K562 (cell line): ENCODE data around the gene ID2. TPM values are rescaled to one million over a fixed set of nuclear protein-coding genes. Genes with fewer than 3 reads are reported as not detected.

Experiments
- ATAC-seq: fragments of 200-7000 bp; cut with Tn5 transposase; 3 replicates; pipeline ENCODE4 v1.9.1; 2020; ENCODE audit warnings: moderate library complexity
- BruUV-seq: library from RNA; stranded (reverse); fragments of 400-500 nt; replicated peaks from 2 replicates; lab custom pipeline; 2021; lab: Mats Ljungman, UMichigan
- CTCF ChIA-PET: fragments of 300-600 bp; formaldehyde crosslinking; extraction: SDS; loops from one replicate; lab custom pipeline; 2021; ENCODE audit warnings: low intra/inter-chr PET ratio; lab: Yijun Ruan, JAX
- POLR2A ChIA-PET: fragments of 300-600, 350-650 bp; sonication (Branson Sonifier 250); formaldehyde crosslinking; extraction: SDS; loops from one replicate; lab custom pipeline; 2021; ENCODE audit warnings: antibody characterized with exemption, inconsistent platforms; lab: Yijun Ruan, JAX
- DNase-seq, 4 experiments: peaks; one replicate each; pipeline versions ENCODE4 v3.0.0 to v3.0.0-alpha.2; 2011 to 2018; ENCODE audit warnings: low spot score in 3 of 4, mixed read lengths in 3 of 4; ENCODE audit errors: extremely low read depth in 1 of 4
- FAIRE-seq: peaks from 2 replicates; lab custom pipeline; 2011; peaks lifted over from hg19 to GRCh38; lab: Jason Lieb, UNC
- H2AFZ ChIP-seq: 2 replicates; pipeline ENCODE4 v1.6.0; 2011; ENCODE audit warnings: low read depth, low read length, control low read depth, inconsistent platforms
- H3K27ac ChIP-seq: fragments of 200-600 bp; 3 replicates; pipeline ENCODE4 v1.8.0; 2011; ENCODE audit warnings: low read depth, mild to moderate bottlenecking, control low read depth, inconsistent platforms, low read length, moderate library complexity, mixed read lengths; ENCODE audit errors: extremely low read depth
- H3K27me3 ChIP-seq, 2 experiments: fragments of 300-600 bp in 1 of 2; 2 replicates in 1 of 2; 3 replicates in 1 of 2; pipeline versions ENCODE4 v1.6.0 to v1.8.0; 2011; ENCODE audit warnings: inconsistent platforms in 2 of 2, low read length in 2 of 2, mild to moderate bottlenecking in 1 of 2, mixed read lengths in 1 of 2, moderate library complexity in 1 of 2; ENCODE audit not compliant: control insufficient read depth in 2 of 2, insufficient read depth in 2 of 2
- H3K36me3 ChIP-seq: fragments of 300-600 bp; 3 replicates; pipeline ENCODE4 v1.8.0; 2011; ENCODE audit warnings: mild to moderate bottlenecking, low read length, inconsistent platforms; ENCODE audit not compliant: control insufficient read depth, insufficient read depth
- H3K4me1 ChIP-seq, 2 experiments: fragments of 200-600 bp in 1 of 2; replicated peaks in 1 of 2; 2 replicates in 1 of 2; 3 replicates in 1 of 2; pipeline versions ENCODE4 v1.5.1 to v1.8.0; 2011; ENCODE audit warnings: inconsistent platforms in 2 of 2, low read length in 2 of 2, mild to moderate bottlenecking in 1 of 2, mixed read lengths in 1 of 2, moderate library complexity in 1 of 2; ENCODE audit not compliant: control insufficient read depth in 2 of 2, insufficient read depth in 2 of 2
- H3K4me2 ChIP-seq: 2 replicates; pipeline ENCODE4 v1.6.1; 2011; ENCODE audit warnings: low read length, control low read depth, inconsistent platforms, mixed read lengths; ENCODE audit not compliant: insufficient read depth
- H3K4me3 ChIP-seq: fragments of 200-600 bp; sonication (generic), shearing (Covaris generic); 2 replicates; pipeline ENCODE4 v1.5.1; 2016; ENCODE audit warnings: control low read depth, inconsistent platforms
- H3K79me2 ChIP-seq: fragments of 200-600 bp; 3 replicates; pipeline ENCODE4 v1.8.0; 2011; ENCODE audit warnings: low read length, inconsistent platforms; ENCODE audit not compliant: control insufficient read depth, insufficient read depth
- H3K9ac ChIP-seq, 2 experiments: 2 replicates each; pipeline versions ENCODE4 v1.6.0 to v1.6.1; 2011; ENCODE audit warnings: low read depth in 2 of 2, low read length in 2 of 2, control low read depth in 1 of 2, inconsistent platforms in 1 of 2, mild to moderate bottlenecking in 1 of 2, mixed read lengths in 1 of 2; ENCODE audit not compliant: insufficient read depth in 1 of 2
- H3K9me1 ChIP-seq: one replicate; pipeline ENCODE4 v1.6.0; 2011; ENCODE audit warnings: inconsistent platforms, mild to moderate bottlenecking, low read length, moderate library complexity; ENCODE audit not compliant: control insufficient read depth, insufficient read depth
- H3K9me3 ChIP-seq: replicated peaks from 2 replicates; pipeline ENCODE4 v1.5.1; 2011; ENCODE audit warnings: low read depth, low read length, inconsistent platforms; ENCODE audit not compliant: control insufficient read depth, insufficient read depth
- H4K20me1 ChIP-seq: replicated peaks from 2 replicates; pipeline ENCODE4 v1.6.1; 2011; ENCODE audit warnings: low read length, inconsistent platforms, mixed read lengths; ENCODE audit not compliant: control insufficient read depth, insufficient read depth
- HDAC2 ChIP-seq: fragments of 450-650 bp; IDR thresholded peaks from 2 replicates; pipeline ENCODE4 v1.6.1; 2016; ENCODE audit warnings: mild to moderate bottlenecking
- HNRNPH1 ChIP-seq: fragments of 200-400 bp; formaldehyde crosslinking; optimal IDR thresholded peaks from 2 replicates; pipeline ENCODE3; 2017; ENCODE audit warnings: low read depth, mild to moderate bottlenecking, low read length, moderate library complexity
- MCM3 ChIP-seq: fragments of 450-650 bp; IDR thresholded peaks from 2 replicates; pipeline ENCODE4 v1.6.1; 2016
- NKRF ChIP-seq: fragments of 450-650 bp; IDR thresholded peaks from 2 replicates; pipeline ENCODE4 v1.6.1; 2016; ENCODE audit warnings: borderline replicate concordance
- RB1 ChIP-seq: fragments of 450-650 bp; IDR thresholded peaks from 2 replicates; pipeline ENCODE4 v1.6.1; 2017; ENCODE audit warnings: low read depth, mild to moderate bottlenecking
- RNF2 ChIP-seq: sonication (generic); IDR thresholded peaks from 2 replicates; pipeline ENCODE4 v1.6.1; 2016
- SAFB ChIP-seq: fragments of 200-400 bp; formaldehyde crosslinking; IDR thresholded peaks from 2 replicates; pipeline ENCODE4 v1.6.1; 2017; ENCODE audit warnings: low read depth, low read length, borderline replicate concordance
- STAG1 ChIP-seq: sonication (generic); formaldehyde crosslinking; IDR thresholded peaks from 2 replicates; pipeline ENCODE4 v1.5.0; 2020; ENCODE audit warnings: missing genetic modification reagents, borderline replicate concordance
- U2AF1 ChIP-seq: fragments of 200-400 bp; formaldehyde crosslinking; optimal IDR thresholded peaks from 2 replicates; pipeline ENCODE3; 2017; ENCODE audit warnings: mild to moderate bottlenecking, low read depth, low read length, moderate library complexity
- ZNF318 ChIP-seq, 2 experiments: fragments of 450-650 bp; IDR thresholded peaks; 2 replicates each; pipeline ENCODE4 v1.6.1; 2016; ENCODE audit warnings: mild to moderate bottlenecking in 2 of 2, borderline replicate concordance in 1 of 2, low read depth in 1 of 2, moderate library complexity in 1 of 2
- ZNF785 ChIP-seq: fragments of 250-450 bp; sonication (Bioruptor Pico); IDR thresholded peaks from 2 replicates; pipeline ENCODE4 v1.4.0; 2020; ENCODE audit warnings: mild to moderate bottlenecking
- ZSCAN29 ChIP-seq: fragments of 450-650 bp; IDR thresholded peaks from 2 replicates; pipeline ENCODE4 v1.6.1; 2017
- WGBS: fragments of 100-300 bp; shearing (Covaris generic); methylation state at CpG from one replicate; pipeline ENCODE4 v1.1.6; 2016; ENCODE audit warnings: low coverage, mixed read lengths; ENCODE audit not compliant: insufficient coverage; ENCODE audit errors: missing lambda C conversion rate; 5-methylcytosine and 5-hydroxymethylcytosine counted together
- in situ Hi-C: fragments of 300-500 bp; cut with MboI; formaldehyde crosslinking; loops from 4 replicates; pipeline ENCODE4 v1.15.0; 2018; ENCODE audit warnings: inconsistent platforms, mixed read lengths
- intact Hi-C: fragments of 100-400 bp; cut with micrococcal nuclease; formaldehyde crosslinking; loops from 2 replicates; pipeline ENCODE4 v1.14.2; 2022
- polyA plus RNA-seq, 8 experiments: library from polyadenylated mRNA; depleted of rRNA in 4 of 8; stranded (reverse) in 5 of 8; unstranded in 3 of 8; fragments of >200 nt; fragmentation: Nextera tagmentation in 2 of 8; fragmentation: Illumina TruSeq in 1 of 8; extraction: Ambion mirVana in 2 of 8; extraction: Trizol in 1 of 8; gene quantifications; 2 replicates each; pipeline versions ENCODE4 v1.2.1 to v1.2.3, GENCODE V29; 2011 to 2014; ENCODE audit warnings: inconsistent platforms in 1 of 8, missing spikeins in 1 of 8
- total RNA-seq, 7 experiments: library from RNA; depleted of rRNA in 6 of 7; stranded (reverse); fragments of >200 nt in 6 of 7; fragmentation: Illumina TruSeq in 2 of 7; extraction: Trizol in 2 of 7; gene quantifications; 2 replicates each; pipeline versions ENCODE4 v1.2.1 to v1.2.3, GENCODE V29; 2011 to 2021; ENCODE audit warnings: low replicate concordance in 1 of 7

ID2 gene
- total and polyA plus RNA-seq, 9 of the 15 experiments (the other 6 are each of a cell fraction or from before 2014, with no cell fraction given) = 8.0 to 35.7 (median 16.6) TPM

GRCh38 chr2:8670580-8670979, 11.3 kb upstream of the ID2 start:
- Histone ChIP-seq H3K27me3 (no peaks in the 10 kb centered on the region), H3K27ac (no peak overlapping the region)
- FAIRE-seq = no peak
- TF ChIP-seq U2AF1 = no peak
- TF ChIP-seq HNRNPH1 = no peak
- no peak for TF ChIP-seq STAG1 (CRISPR knock-in tag)
- TF ChIP-seq RNF2 = no peak
- TF ChIP-seq RB1 = no peak
- no peak for TF ChIP-seq ZNF318 (IDR thresholded peaks at IDR 0.05; ENCODE audit: borderline replicate concordance in 1 of 2, low read depth in 1 of 2)
- TF ChIP-seq MCM3 = no peak
- no peak for TF ChIP-seq ZNF785 (CRISPR knock-in tag)
- TF ChIP-seq ZSCAN29 = no peak
- TF ChIP-seq HDAC2 = no peak
- no peak for TF ChIP-seq SAFB
- TF ChIP-seq NKRF = no peak

More at GRCh38 chr2:8670580-8670979, 11.3 kb upstream of the ID2 start:
- POLR2A ChIA-PET = interaction anchor here (1.0 to 2.0 kb wide), 5 partner anchors 8 to 12 kb away, joined by 3 to 8 read pairs (median 6); partner anchors contain the start of gene ID2
- intact Hi-C loops (no loop called here), in situ Hi-C loops (no loop called here)
- no peak for DNase-seq
- WGBS = 21% methylated on average over 7 of the region's 7 CpGs
- Histone ChIP-seq H2AFZ (no peak overlapping the region), H3K4me3 (no peak overlapping the region), H3K9me3 (no peaks in the 10 kb centered on the region; the same call in 1 of the 2 replicates), H3K9me1 (no peaks in the 10 kb centered on the region), H3K36me3 (no peaks in the 10 kb centered on the region), H3K4me1 (peaks cover 0 to 2% of the 10 kb centered on the region in 2 experiments; a peak in 1 of 5 replicates), H3K9ac (peak overlapping the region in 1 of 2 experiments; percentile 61; a peak in 1 of 4 replicates), H3K79me2 (no peaks in the 10 kb centered on the region), H3K4me2 (no peak overlapping the region), H4K20me1 (no peaks in the 10 kb centered on the region)
- no TSS peak for BruUV-seq
- CTCF ChIA-PET = no interaction called here
- ATAC-seq = no peak
